Body of pancreas (tissue), 4 donors: Measurements from ENCODE around the gene CD164L2.

Experiments used
- CTCF ChIP-seq, 7 experiments: fragments of 450-650 bp in 4 of 7; fragments of 200-600 bp in 3 of 7; sonication (generic) in 3 of 7; IDR thresholded peaks; one replicate each; pipeline ENCODE4 v1.5.1; 2016 to 2019; ENCODE audit warnings: antibody characterized with exemption in 7 of 7
- POLR2A ChIP-seq, 3 donors: fragments of 450-650 bp; IDR thresholded peaks; one replicate each; pipeline ENCODE4 v1.6.1; 2016; ENCODE audit warnings: antibody characterized with exemption in 3 of 3, mild to moderate bottlenecking in 2 of 3

- peak; percentile 53 to 80 (median 73) for TF ChIP-seq CTCF (IDR thresholded peaks at IDR 0.05)
- TF ChIP-seq POLR2A (IDR thresholded peaks at IDR 0.05), result no peak
These were observed 50.4 kb downstream of the CD164L2 start for GRCh38 chr1:27332536-27333281.
